HepG2 (cell line): ENCODE results near the gene AKIRIN1. TPM values are rescaled to one million over a fixed set of nuclear protein-coding genes. Genes with fewer than 3 reads are reported as not detected.

Experiments
- AHR ChIP-seq: IDR thresholded peaks from 2 replicates; pipeline ENCODE4 v1.6.1; 2018; ENCODE audit warnings: missing genetic modification reagents, missing compliant biosample characterization
- DMAP1 ChIP-seq: IDR thresholded peaks from 2 replicates; pipeline ENCODE4 v1.6.1; 2016
- ZNF143 ChIP-seq: sonication (generic); formaldehyde crosslinking; IDR thresholded peaks from 2 replicates; pipeline ENCODE4 v1.4.0; 2020; ENCODE audit warnings: missing genetic modification reagents
- ZNF260 ChIP-seq: sonication (generic); formaldehyde crosslinking; IDR thresholded peaks from 2 replicates; pipeline ENCODE4 v1.4.0; 2020; ENCODE audit warnings: missing genetic modification reagents, low read depth, mild to moderate bottlenecking, borderline replicate concordance
- ZNF501 ChIP-seq: sonication (generic); formaldehyde crosslinking; IDR thresholded peaks from 2 replicates; pipeline ENCODE4 v1.5.1; 2020; ENCODE audit warnings: mild to moderate bottlenecking, moderate library complexity, missing genetic modification reagents
- ZNF678 ChIP-seq: sonication (generic); formaldehyde crosslinking; IDR thresholded peaks from 2 replicates; pipeline ENCODE4 v1.4.0; 2020; ENCODE audit warnings: mild to moderate bottlenecking, missing genetic modification reagents
- polyA plus RNA-seq, 8 experiments: library from polyadenylated mRNA; depleted of rRNA in 3 of 8; stranded (reverse) in 7 of 8; unstranded in 1 of 8; fragments of >200 nt; fragmentation: Illumina TruSeq in 4 of 8; extraction: Trizol in 4 of 8; gene quantifications; 2 replicates each; pipeline versions ENCODE4 v1.2.1 to v1.2.3, GENCODE V29; 2011 to 2016; ENCODE audit warnings: low read depth in 4 of 8, missing spikeins in 1 of 8, mixed read lengths in 1 of 8; ENCODE audit not compliant: insufficient read depth in 1 of 8
- total RNA-seq, 5 experiments: library from RNA; depleted of rRNA; stranded (reverse); fragments of >200 nt; fragmentation: Illumina TruSeq; extraction: Trizol; gene quantifications; 2 replicates each; pipeline ENCODE4 v1.2.3, GENCODE V29; 2016; ENCODE audit warnings: low read depth in 1 of 5
- TF ChIP-seq, protein P1 (sequence below): sonication (generic); formaldehyde crosslinking; IDR thresholded peaks from 2 replicates; pipeline ENCODE4 v1.8.0; 2022; ENCODE audit warnings: mild to moderate bottlenecking, missing genetic modification reagents, moderate library complexity
- TF ChIP-seq, protein P2 (sequence below): sonication (generic); formaldehyde crosslinking; IDR thresholded peaks from 2 replicates; pipeline ENCODE4 v1.9.0; 2021; ENCODE audit warnings: missing genetic modification reagents, borderline replicate concordance
- TF ChIP-seq, protein P3 (sequence below): sonication (generic); formaldehyde crosslinking; IDR thresholded peaks from 2 replicates; pipeline ENCODE4 v1.5.0; 2020; ENCODE audit warnings: missing genetic modification reagents, mild to moderate bottlenecking, borderline replicate concordance
- TF ChIP-seq, protein P4 (sequence below): IDR thresholded peaks from 2 replicates; pipeline ENCODE4 v1.6.1; 2016; ENCODE audit warnings: mild to moderate bottlenecking, missing biosample characterization, missing genetic modification reagents
- TF ChIP-seq, protein P5 (sequence below): sonication (generic); formaldehyde crosslinking; IDR thresholded peaks from 2 replicates; pipeline ENCODE4 v1.5.1; 2020; ENCODE audit warnings: missing genetic modification reagents, mild to moderate bottlenecking, borderline replicate concordance
- TF ChIP-seq, protein P6 (sequence below): sonication (generic); formaldehyde crosslinking; IDR thresholded peaks from 2 replicates; pipeline ENCODE4 v1.4.0; 2020; ENCODE audit warnings: missing genetic modification reagents, borderline replicate concordance

Gene AKIRIN1
- total and polyA plus RNA-seq, 2 of the 13 experiments (the other 11 are each of a cell fraction or from before 2014, with no cell fraction given) = 123 to 157 TPM

DNA sequence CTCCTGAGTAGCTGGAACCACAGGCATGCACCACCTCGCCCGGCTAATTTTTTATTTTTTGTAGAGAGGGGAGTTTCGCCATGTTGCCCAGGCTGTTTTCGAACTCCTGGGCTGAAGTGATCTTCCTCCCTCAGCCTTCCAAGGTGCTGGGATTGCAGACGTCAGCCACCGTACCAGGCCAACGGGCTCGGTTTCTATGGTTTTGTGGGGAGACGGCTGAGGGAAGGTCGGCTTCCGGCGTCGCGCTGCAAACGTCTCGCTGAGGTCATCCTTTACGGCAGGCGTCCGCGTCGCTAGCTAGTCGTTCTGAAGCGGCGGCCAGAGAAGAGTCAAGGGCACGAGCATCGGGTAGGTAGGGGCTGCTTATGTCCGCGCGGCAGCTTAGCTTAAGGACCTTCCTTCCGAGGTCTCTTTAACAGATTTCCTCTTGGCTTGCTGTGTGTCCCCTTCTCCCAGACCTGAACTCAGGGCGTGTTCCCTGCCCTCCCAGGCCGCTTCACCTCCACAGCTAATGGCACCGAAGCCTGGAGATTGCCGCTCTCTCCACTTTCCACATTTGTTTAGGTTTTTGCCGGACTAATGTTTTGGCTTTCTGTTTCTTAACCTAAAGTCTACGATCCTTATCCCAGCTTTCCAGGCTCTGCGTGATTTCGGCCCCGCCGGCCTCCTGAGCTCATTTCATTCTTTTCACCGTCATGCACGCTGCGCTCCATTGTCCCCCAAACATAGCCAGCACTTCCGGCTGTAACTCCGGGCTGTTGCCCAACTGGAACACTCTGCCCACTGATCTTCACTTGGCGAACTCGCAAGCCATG, 35.2 kb downstream of the AKIRIN1 start, which contains the start of gene NDUFS5 (continued):
- TF ChIP-seq, protein P1, sequence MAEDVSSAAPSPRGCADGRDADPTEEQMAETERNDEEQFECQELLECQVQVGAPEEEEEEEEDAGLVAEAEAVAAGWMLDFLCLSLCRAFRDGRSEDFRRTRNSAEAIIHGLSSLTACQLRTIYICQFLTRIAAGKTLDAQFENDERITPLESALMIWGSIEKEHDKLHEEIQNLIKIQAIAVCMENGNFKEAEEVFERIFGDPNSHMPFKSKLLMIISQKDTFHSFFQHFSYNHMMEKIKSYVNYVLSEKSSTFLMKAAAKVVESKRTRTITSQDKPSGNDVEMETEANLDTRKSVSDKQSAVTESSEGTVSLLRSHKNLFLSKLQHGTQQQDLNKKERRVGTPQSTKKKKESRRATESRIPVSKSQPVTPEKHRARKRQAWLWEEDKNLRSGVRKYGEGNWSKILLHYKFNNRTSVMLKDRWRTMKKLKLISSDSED (CRISPR knock-in tag) = no peak
- TF ChIP-seq, protein P2, sequence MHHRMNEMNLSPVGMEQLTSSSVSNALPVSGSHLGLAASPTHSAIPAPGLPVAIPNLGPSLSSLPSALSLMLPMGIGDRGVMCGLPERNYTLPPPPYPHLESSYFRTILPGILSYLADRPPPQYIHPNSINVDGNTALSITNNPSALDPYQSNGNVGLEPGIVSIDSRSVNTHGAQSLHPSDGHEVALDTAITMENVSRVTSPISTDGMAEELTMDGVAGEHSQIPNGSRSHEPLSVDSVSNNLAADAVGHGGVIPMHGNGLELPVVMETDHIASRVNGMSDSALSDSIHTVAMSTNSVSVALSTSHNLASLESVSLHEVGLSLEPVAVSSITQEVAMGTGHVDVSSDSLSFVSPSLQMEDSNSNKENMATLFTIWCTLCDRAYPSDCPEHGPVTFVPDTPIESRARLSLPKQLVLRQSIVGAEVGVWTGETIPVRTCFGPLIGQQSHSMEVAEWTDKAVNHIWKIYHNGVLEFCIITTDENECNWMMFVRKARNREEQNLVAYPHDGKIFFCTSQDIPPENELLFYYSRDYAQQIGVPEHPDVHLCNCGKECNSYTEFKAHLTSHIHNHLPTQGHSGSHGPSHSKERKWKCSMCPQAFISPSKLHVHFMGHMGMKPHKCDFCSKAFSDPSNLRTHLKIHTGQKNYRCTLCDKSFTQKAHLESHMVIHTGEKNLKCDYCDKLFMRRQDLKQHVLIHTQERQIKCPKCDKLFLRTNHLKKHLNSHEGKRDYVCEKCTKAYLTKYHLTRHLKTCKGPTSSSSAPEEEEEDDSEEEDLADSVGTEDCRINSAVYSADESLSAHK (CRISPR knock-in tag) = no peak
- TF ChIP-seq ZNF260 (CRISPR knock-in tag) = no peak
- TF ChIP-seq, protein P3, sequence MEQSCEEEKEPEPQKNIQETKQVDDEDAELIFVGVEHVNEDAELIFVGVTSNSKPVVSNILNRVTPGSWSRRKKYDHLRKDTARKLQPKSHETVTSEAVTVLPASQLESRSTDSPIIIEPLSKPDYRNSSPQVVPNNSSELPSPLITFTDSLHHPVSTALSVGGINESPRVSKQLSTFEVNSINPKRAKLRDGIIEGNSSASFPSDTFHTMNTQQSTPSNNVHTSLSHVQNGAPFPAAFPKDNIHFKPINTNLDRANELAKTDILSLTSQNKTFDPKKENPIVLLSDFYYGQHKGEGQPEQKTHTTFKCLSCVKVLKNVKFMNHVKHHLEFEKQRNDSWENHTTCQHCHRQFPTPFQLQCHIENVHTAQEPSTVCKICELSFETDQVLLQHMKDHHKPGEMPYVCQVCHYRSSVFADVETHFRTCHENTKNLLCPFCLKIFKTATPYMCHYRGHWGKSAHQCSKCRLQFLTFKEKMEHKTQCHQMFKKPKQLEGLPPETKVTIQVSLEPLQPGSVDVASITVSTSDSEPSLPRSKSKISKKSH (CRISPR knock-in tag) = peak; percentile 23; the same call in 1 of the 2 replicates
- peak; percentile 83 for TF ChIP-seq ZNF501 (CRISPR knock-in tag)
- peak; percentile 61; the same call in 1 of the 2 replicates for TF ChIP-seq DMAP1 (CRISPR knock-in tag)
- peak; percentile 39; the same call in 1 of the 2 replicates for TF ChIP-seq ZNF143 (CRISPR knock-in tag)
- TF ChIP-seq, protein P4, sequence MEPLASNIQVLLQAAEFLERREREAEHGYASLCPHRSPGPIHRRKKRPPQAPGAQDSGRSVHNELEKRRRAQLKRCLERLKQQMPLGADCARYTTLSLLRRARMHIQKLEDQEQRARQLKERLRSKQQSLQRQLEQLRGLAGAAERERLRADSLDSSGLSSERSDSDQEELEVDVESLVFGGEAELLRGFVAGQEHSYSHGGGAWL = peak; percentile 69; the same call in 1 of the 2 replicates
- TF ChIP-seq AHR = peak; percentile 70; the same call in 1 of the 2 replicates
- TF ChIP-seq, protein P5, sequence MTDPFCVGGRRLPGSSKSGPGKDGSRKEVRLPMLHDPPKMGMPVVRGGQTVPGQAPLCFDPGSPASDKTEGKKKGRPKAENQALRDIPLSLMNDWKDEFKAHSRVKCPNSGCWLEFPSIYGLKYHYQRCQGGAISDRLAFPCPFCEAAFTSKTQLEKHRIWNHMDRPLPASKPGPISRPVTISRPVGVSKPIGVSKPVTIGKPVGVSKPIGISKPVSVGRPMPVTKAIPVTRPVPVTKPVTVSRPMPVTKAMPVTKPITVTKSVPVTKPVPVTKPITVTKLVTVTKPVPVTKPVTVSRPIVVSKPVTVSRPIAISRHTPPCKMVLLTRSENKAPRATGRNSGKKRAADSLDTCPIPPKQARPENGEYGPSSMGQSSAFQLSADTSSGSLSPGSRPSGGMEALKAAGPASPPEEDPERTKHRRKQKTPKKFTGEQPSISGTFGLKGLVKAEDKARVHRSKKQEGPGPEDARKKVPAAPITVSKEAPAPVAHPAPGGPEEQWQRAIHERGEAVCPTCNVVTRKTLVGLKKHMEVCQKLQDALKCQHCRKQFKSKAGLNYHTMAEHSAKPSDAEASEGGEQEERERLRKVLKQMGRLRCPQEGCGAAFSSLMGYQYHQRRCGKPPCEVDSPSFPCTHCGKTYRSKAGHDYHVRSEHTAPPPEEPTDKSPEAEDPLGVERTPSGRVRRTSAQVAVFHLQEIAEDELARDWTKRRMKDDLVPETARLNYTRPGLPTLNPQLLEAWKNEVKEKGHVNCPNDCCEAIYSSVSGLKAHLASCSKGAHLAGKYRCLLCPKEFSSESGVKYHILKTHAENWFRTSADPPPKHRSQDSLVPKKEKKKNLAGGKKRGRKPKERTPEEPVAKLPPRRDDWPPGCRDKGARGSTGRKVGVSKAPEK = no peak
- TF ChIP-seq, protein P6, sequence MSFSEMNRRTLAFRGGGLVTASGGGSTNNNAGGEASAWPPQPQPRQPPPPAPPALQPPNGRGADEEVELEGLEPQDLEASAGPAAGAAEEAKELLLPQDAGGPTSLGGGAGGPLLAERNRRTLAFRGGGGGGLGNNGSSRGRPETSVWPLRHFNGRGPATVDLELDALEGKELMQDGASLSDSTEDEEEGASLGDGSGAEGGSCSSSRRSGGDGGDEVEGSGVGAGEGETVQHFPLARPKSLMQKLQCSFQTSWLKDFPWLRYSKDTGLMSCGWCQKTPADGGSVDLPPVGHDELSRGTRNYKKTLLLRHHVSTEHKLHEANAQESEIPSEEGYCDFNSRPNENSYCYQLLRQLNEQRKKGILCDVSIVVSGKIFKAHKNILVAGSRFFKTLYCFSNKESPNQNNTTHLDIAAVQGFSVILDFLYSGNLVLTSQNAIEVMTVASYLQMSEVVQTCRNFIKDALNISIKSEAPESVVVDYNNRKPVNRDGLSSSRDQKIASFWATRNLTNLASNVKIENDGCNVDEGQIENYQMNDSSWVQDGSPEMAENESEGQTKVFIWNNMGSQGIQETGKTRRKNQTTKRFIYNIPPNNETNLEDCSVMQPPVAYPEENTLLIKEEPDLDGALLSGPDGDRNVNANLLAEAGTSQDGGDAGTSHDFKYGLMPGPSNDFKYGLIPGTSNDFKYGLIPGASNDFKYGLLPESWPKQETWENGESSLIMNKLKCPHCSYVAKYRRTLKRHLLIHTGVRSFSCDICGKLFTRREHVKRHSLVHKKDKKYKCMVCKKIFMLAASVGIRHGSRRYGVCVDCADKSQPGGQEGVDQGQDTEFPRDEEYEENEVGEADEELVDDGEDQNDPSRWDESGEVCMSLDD (CRISPR knock-in tag) = no peak
- TF ChIP-seq ZNF678 (CRISPR knock-in tag) = peak; percentile 46; the same call in 1 of the 2 replicates
